Activated T-helper 9 cell treated with anti-CD3 and anti-CD28 coated beads, Interleukin-2, amount 50 U/mL, for 16 hours (primary cell): Measurements from ENCODE around the gene NFIL3.

Experiments used
- DNase-seq: peaks from one replicate; pipeline ENCODE4 v3.0.0-alpha.2; 2020; ENCODE audit warnings: low read depth

The NFIL3 gene

DNA sequence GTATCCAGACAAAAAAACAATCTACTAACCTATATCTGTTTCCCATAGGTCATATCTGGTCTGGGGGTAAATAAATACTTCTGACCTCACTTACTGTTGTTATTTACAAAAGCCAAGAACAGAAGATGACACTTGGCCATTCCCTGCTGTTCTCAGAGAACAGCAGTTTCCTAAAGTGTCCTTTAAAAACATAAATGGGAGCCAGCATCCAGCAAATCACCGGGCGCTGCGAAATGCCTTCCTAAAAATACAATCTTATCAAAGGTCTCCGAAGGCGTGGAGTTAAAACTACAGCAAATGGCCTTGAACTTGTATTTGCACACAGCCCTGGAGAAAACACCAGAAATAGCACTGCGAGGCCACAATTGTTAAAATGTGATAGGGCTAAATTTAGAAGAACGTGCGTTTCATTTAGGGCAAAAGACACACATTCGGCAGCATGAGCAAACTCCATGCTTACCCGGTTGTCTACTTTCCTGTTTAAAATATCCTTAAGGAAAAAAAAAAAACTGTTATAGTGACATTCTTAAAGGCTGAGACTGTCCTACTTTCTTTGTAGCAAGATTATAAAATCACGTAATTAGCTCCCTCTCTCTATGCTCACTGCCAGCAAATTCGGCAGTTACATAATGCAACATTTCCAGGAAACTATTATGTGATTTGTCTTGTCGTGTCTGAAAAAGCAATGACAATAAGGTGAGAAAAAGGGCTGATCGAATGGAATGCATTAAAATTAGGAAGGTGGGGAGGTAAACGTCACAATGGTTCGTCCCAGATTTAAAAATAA is 1.5 kb downstream of the NFIL3 start:
- no peak for DNase-seq

DNA sequence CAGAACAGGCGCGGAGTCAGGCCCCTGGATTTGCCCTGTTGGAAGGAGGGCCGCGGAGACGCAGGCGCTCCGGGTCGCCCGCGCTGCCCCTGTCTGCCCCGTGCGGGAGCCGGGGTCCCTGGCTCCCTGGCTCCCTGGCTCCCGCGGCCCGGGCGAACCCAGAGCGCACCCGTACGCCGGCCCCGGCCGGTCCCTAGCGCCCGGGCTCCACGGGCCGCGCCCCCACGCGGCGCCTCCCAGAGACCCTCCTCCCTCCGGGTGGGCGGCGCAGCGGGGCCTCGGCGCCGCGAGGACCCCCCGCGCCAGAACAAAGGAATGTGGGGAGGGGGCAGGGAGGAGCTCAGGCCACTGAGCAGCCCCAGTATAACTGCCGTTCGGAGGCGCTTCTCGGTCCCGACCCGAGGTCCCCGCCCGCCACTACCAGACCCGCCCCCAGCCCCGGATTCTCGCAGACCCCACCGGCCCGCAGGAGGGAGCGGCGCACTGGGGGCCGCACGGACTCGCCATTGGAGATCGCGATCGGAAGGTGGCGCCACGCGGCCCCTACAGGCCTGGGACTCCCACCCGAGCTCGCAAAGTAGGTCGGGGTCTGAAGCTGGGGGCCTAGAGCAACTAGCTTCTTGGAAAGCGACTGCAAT is 2.4 kb downstream of the NFIL3 start:
- DNase-seq = no peak

DNA sequence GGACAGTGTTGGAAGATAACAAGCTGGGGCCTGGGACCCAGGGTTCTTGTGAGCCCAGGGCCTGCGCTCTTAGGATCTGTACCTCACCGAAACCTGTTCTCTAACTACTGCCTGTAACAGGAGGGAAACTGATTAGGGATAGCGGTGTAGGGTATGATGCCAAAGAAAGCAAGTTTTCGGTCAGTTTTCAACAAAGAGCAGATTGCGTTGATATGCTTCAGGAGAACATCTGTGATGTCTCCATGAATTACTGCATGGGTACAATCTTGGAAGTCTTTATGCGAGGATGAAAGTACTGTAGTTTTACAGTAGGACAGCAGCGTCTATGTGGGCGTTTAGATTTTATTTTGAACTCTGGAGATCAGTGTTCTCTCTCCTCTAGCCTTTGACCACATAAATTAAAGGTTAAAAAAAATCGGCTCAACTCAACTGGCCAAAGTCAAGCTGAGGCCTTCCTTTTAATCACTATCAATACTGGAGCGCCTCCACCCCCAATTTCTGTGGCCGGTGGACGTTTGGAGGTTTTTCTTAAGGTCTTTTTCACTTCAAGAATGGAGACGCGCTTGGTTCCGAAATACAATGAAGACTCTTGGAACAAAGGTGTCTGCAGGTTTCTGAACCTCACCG is 3.0 kb downstream of the NFIL3 start:
- no peak for DNase-seq

DNA sequence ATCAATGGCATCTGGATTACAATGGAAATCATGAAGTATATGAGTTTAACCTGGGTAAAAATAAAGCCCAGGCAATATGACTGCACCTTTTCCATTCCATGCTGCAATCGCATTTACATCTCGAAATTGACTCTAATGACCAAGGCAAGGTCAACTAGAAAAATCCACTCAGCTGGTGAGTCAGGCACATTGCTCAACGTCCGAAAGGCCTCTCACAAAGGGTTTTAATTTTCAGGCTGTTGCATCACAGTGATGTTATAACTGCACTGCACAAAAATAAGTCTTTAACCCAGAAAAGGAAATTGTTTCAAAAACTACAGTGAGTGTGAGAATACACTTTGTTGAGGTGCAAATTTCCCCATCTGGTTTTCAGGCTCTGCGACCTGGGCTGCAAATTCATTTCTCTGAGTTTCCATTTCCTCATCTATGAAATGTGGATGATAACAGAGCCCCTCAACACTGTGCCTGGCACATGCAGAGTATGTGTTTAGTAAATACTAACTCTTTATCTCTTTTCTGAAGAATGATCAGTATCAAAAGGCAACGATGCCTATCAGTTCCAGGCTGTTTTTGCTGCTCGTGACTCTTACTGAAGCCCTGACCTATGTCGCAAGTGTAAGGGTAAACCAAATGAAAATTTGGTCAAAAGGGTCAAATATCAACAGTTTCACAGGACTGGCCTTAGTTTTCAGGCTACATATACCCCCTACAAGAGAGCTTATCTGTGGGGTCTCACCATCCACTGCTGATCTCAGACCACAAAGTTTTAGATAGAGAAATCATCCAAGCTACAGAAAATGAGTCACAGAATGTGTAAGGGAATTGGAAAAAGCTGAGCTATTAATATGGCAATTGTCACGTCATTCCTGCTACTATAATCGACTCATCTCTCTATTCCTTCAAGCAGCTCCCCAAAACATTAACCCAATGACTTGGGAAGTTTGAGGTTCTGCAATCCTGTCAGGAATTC is 4.1 kb downstream of the NFIL3 start:
- DNase-seq = no peak

DNA sequence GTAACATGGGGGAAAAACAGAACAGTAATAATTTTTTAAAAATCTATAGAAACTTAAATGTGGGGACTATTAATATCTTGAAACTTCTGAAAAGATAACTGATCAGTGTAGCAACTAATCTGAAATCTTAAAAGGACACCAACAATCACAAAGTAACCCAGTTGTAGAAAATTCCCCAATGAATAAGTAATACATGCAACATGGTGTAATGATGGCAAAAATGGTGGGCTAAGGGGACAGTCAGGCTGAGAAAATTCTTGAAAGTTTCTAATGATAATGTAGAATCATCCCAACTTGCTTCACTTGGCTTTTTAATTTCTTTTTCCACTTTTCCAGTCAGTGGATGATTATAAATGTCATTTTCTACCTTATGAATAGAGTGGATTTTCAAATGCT is 5.4 kb downstream of the NFIL3 start:
- DNase-seq = no peak

DNA sequence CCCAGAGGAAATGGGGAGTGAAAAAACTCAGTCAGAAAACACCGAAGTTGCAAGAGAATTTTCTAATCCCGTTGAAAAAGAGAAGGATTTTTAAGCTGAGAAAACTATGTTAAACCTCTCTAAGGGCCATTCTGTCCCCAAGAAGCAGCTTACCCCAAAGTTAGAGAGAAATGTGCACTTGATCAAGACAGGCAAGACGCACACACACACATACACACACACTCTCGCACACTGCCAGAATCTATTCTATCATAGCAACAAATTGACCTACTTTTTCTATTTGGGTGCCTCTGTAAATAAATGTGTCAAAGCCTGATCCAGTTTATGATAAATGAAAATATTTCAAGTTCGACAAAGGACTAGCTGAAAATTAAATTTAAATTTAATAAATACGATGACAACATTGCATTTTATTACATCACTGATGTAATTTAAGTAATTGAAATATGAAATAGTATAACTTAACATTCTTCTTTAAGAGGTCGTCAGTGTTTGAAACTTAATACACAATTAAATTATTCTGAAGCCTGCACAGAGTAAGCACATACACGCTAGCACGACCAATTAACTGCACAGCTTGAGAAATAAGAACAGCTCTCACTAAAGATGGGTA is 5.9 kb downstream of the NFIL3 start:
- DNase-seq = no peak

DNA sequence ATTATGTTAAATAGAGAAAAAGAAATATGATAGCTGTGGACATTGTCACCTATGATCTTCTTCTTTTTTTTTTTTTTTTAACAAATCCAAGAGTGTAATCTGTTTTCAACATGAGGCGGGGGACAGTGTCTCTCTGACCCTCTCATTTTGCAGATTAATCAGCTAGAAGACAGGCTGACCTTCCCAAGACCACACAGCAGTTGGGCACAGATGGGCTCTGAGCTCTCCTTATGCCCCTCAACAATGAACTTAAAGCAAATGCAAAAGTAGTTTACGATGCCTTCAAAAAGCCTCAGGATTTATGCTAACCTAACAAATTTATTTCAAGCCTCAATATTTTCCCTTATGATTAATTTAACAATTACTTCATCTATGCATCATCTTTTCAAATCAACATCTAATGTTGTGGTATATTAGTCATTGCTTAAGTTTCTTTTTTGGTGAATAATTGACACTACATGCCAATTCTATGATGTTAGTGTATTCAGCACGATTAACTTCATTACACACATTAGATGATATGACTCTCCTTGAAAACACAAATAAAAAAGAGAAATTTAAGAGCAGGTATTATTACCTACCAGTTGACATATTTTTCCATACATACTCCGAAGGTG is 7.4 kb downstream of the NFIL3 start:
- no peak for DNase-seq

DNA sequence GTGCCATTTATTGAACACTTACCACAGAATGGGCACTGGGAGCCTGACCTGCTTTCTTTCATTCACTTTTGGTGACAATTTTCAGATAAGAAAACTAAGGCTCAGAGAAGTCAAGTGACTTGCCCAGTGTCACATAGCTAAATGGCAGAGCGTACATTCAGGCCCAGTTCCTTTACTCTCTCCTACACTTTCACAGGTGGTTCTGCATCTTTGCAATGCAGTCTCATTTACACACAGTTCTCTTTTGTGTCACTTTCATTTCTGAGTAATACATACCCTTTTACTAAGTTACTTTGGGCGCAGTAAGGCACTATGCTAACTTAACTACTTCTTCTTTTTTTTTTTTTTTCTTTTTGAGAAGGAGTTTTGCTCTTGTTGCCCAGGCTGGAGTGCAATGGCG is 8.3 kb downstream of the NFIL3 start:
- no peak for DNase-seq

DNA sequence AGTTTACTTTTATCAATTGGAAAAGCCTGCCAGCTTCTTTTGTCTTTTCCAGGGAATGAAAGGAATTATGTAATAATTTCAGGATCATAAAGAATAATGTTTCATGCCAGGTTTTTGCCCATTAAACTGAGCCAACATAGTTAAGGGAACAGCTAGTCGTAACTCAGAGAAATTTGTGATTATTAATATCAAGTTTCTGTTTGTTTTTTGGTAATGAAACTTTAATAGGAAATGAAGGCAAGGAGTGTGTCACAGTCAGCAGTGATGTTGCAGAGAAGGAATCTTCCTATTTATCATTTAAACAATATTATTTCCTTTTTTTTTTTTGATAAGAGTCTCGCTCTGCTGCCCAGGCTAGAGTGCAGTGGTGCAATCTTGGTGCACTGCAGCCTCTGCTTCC is 10.7 kb downstream of the NFIL3 start:
- no peak for DNase-seq

DNA sequence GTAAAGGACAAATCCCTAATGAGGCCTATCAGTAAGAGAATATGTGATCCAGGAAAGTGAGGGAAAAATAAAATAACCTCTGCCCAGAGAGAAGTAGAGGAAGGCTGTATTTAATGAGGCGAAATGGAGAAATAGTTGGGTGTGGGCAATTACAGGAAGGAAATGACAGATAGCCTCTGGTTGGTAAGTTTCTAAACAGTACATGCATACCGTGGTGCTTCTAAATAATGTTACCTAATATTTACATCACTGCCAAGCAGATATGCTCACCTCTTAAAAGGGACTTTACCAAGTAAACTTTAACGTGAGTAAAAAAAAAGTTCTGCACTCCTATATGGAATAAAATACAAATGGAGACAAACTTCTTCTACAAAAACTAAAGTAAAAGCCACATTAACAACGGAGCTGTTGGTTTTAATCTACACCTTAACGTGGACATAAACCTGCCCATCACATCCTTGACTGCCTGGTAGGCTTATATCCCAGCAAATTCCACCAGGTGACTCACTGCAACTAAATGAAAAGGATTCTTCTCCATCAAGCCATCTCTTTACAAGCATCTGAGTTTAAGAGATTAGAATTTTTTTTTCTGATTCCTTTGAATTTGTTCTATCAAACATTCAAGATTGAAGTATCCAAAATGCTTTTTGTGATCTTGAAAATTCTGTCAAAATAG is 12.4 kb downstream of the NFIL3 start:
- no peak for DNase-seq

DNA sequence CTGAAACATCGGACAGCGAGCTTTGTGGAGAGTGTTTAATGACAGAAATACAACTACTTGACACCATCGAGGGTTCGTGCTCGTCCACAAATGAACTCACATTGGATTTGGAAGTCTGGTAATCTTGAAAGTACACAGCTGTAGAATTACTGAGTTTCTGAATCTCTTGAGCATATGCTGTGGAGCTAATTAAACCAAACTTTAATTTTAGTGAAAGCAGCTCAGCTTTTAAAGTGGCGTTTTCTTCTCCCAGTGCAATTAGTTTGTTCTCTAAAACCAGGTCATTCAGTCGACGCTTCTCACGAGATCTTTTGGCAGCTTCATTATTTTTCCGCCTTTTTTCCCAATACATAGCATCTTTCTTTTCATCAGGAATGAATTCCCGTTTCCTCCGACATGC is 13.5 kb downstream of the NFIL3 start:
- no peak for DNase-seq

DNA sequence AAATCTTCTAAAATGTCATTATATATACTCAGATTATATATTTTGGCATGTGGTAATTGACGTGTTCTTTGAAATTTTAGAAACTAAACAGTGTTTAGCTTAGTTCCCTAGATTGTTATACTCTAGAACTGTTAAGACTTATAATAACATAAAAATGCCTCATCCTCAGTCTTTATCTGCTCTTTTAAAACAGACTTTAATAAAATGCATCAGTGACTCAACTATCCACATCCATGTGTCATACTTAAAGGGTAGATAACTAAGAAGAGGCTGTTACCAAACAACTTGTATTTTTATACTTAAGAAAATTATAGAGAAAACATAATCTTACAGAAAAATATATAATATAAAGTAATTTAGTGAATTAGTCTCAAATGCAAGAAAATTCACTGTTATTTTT is 15.2 kb downstream of the NFIL3 start:
- DNase-seq = no peak

DNA sequence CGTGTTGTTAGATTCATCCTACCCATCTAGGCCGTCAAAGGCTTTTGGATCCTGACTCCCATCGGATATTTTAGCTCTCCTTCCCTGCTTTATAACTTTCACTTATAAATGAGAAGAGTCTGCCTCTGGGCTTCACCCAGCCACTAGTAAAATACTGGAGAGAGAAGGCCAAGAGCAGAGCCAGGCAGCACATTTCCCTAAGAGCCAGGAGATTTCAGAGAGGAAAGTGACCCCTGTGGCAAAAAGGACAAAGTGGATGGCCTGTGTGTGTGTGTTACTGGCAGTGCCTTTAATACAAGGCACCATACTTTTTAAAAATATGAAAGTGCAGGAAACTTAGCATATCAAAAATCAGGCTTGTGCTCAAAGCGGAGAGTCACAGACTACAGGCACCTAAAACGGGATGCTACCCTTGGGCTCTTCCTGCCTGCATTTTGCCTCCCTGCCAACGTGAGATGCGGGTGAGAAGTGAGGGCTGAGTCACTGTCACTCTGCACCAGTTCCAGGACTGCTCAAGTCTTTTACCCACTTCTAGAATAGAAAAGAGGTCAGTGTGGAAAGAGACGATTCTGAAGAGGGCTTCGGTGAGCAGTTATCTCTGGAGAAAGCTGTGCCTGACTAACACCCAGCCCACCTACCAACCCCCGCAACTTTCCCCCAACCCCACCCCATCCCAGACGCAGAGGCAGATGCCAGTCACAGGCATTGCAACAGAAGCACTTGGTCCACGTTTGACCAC is 15.9 kb downstream of the NFIL3 start:
- no peak for DNase-seq

DNA sequence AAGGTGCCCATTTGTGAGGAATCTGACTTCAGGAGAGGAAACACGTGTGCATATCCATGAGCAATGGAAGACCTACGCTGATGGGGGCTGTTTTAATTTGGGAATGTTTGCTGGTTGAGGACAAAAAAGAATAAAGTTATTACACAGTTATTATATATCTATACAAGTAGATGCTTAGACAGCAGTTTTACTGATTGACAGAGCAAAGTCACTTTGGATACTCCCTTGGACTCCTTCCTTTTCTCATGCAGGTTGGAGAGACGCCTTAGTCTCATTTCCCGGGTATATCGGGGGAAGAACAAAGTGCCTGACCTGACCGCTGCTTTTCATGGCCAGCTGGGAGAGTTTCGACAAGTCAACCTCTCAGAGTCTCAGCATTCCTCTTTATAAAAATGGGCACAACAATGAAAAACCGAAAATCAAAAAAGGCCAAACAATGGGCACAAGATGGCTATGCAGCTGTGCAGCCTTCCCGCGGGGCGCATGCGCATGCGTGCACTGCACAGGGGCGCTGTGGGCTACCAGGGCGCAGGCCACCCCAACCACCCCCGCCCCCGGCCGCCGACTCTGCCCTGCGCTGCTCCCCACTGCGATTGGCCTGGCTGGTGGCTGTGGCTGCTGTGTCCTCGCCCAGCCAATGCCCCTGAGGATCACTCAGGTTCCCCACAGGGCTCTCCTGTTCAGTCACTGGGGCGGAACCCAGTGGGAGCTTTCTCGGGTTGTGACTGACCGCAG is 18.1 kb downstream of the NFIL3 start:
- DNase-seq = no peak

DNA sequence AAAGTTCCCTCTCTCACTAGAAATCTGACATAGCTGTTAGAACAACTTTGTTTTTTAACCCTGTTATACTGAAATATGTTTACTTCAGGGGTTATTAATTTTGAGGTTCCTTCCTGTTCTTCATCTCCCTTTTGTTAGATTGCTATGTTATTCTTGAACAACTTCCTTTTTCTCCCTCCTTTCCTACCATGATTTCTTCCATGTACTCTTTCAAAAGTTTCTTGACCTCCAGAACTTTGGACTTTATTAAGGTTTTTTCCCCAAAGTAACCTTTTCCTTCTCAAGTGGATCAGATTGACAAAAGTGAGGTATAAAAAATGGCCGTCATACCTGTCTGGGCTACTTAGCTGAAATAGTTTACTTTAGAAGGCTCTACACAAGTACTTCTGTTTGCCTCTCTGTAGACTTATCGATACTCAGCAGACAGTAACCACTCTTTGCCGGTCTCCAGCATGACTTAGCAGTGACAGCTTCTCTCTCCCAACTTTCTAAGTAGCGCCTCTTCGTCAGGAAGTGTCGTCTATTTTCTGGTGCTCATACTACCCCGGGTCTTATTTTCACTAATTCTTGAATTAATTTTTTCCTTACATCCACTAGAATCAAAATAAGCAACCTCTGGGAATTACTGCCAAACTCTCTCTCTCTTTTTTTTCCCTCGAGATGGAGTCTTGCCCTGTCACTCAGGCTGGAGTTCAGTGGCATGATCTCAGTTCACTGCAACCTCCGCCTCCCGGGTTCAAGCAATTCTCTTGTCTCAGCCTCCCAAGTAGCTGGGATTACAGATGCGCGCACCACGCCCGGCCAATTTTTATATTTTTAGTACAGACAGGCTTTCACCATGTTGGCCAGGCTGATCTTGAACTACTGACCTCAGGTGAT is 19.7 kb downstream of the NFIL3 start:
- DNase-seq = no peak

DNA sequence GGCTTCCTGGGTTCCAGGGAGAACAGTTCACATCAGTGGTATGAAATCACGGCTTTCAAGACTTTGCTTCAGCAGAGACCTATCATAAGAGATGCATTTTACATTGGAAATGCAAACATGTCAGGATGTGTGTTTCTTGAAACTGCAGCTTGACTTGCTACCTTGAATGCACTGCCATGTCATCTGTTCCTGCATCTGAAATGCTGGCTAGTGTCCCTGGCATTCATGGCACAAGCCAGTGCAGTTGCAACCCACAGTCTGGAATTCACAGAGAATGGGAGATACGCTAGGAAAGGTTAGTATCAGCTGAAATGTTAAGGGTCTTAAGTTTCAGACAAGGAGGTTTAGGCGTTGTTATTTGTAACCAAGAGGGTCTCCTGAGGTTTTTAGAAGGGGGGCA is 24.7 kb downstream of the NFIL3 start:
- no peak for DNase-seq

DNA sequence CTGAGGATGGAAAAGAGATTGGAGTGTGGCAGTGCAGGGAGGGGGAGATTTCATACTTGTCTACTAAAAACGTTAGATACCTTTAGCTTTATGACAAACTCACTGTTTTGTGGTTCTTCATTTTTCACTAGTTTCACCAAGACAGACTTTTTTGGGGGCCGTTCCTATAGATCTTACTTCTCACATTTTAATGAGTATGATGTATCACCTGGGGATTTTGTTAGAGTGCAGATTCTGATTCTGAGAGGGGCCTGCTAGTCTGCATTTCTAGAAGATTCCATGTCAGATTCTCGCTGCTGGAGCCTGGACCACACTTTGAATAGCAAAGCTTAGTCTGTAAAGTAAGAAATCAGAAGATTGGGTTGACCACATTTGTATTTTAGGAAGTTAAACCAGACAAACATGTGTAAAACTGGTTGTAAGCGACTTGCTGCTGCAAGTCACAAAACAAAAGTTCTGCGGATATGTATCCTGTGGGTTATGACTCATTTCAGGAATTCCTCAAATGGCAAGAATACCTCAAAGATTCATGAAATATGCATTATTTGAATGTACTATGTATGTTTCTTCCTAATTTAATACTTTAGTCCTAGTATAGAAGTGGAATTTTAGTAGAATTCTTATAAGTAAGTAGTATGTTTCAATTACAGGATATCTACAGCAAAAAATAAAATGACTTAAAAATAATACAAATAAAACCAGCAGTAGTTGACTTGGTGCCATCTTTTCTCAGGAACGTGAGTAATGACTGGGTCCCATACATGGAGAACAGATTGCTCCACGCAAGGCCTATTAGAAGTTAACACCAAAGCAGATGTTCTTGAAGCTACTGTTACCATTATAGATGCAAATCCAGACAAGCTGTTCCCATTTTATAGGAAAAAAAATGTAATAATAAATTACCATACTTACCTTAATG is 27.8 kb downstream of the NFIL3 start:
- no peak for DNase-seq
